ENCODE data around the gene TP53BP2. TPM values are rescaled to one million over a fixed set of nuclear protein-coding genes. Genes with fewer than 3 reads are reported as not detected.
A peak's percentile ranks its signal among the peaks of the same experiment; 100 is the strongest.

Gene TP53BP2
- total RNA-seq, 2 donors from 2014 or later, result 54.6 to 58.1 TPM

DNA sequence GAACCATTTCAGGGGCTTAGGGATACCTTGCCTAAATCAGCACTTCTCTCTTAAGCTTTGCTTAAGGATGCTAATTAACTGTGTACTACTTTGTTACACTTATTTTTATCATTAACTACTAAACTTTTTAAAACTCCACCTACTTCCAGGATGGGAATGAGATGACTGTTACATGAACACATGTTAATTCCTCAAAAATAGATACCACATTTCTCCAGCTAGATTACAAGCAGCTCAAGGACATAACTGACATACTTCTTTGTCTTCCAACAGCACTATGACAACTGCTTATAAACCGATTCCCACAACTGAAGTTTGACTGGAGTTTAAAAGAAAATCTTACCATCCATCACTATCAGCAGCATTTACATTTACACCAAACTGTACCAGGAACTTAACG, 53.7 kb downstream of the TP53BP2 start:
- no peaks in the 10 kb centered on the region for H3K27me3 Mint-ChIP-seq (ENCODE audit: low read depth)
- H3K4me3 Mint-ChIP-seq, result no peak overlapping the region
- H3K9me3 Mint-ChIP-seq, result no peaks in the 10 kb centered on the region
- DNase-seq (no peak), ATAC-seq (replicated peaks in 1 of 2) (no peak)
- H3K4me1 Mint-ChIP-seq (ENCODE audit: low read depth), result no peaks in the 10 kb centered on the region
- H3K36me3 Mint-ChIP-seq (ENCODE audit: insufficient read depth in 2 of 2), result peaks cover 5 to 6% of the 10 kb centered on the region in 2 donors
- H3K27ac Mint-ChIP-seq, result no peak overlapping the region

DNA sequence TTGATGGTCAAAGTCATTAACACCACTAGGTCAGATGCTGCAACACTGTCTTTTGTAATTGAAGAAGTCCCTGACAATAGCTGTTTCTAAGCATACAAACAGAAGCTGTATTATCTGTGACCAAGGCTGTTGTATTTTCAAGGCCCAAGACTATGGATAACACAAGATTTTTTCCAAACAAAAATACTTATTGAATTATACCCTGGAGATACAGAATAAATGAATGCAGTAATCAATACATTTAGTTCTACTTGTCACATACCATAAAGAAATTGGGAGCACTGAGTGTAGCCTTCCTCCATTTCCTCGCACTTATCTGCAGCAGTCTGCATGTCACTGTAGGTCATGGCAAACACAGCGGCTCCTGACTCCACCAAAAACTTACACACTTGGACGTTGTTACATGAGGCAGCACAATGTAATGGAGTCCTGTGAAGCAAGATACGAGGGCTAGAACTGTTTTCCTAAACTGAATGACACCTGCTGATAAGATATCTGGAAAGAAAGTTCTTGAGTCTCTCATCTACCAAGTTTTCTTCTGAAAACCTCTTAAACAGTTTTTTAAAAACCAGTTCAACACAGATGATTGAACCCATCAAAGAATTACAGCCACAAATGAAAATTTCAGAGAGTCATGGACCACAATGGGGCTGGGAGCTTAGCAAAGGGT, 56.9 kb downstream of the TP53BP2 start:
- Mint-ChIP-seq H3K4me1 (ENCODE audit: low read depth) (no peaks in the 10 kb centered on the region), H3K27ac (peak overlapping the region; percentile 9), H3K27me3 (ENCODE audit: low read depth) (no peaks in the 10 kb centered on the region), H3K4me3 (no peak overlapping the region), H3K9me3 (no peaks in the 10 kb centered on the region), H3K36me3 (ENCODE audit: insufficient read depth in 2 of 2) (peaks cover 5 to 9% of the 10 kb centered on the region in 2 donors)
- ATAC-seq (replicated peaks in 1 of 2) (no peak), DNase-seq (no peak)

DNA sequence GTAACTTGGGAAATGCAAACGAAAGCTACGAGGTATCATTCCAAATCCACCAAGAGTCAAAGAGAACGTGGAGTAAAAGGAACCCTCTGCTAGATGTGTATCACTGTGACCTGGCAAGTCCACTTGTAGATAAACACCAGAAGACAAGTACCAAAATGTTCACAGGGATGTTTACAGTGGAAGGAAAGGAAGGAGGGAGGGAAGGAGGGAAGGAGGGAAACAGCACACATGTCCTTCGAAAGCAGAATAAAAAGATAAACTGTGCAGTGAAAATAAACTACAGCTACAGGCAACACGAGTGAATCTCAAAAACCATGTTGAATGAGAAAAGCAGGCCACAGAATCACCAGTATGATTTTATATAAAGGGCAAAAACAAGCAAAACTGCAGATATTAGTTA, 59.9 kb downstream of the TP53BP2 start:
- H3K27ac Mint-ChIP-seq, result peak overlapping the region; percentile 73
- no peaks in the 10 kb centered on the region for H3K4me1 Mint-ChIP-seq (ENCODE audit: low read depth)
- no peak for DNase-seq
- no peaks in the 10 kb centered on the region for H3K9me3 Mint-ChIP-seq
- peaks cover 4 to 13% of the 10 kb centered on the region in 2 donors for H3K36me3 Mint-ChIP-seq (ENCODE audit: insufficient read depth in 2 of 2)
- ATAC-seq (replicated peaks in 1 of 2), result no peak
- no peak overlapping the region for H3K4me3 Mint-ChIP-seq
- H3K27me3 Mint-ChIP-seq (ENCODE audit: low read depth), result no peaks in the 10 kb centered on the region

DNA sequence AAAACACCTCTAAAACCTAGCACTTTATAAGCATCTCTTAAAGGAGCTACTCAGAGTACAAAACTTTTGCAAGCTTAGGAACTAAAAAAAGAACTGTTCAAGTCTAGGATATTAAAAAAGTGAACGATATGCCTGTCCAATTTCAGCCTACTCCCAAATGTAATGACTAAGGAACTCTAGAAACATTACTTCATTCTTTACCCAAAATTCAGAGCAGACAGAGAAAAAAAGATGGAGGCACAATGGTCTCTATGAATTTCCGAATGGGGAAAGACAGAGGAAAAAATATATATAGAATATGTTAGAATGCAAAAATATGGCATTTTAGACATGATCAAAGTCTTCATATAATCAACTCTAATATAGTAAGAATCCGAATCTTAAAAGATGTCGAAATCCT, 61.2 kb downstream of the TP53BP2 start:
- ATAC-seq (replicated peaks in 1 of 2) (no peak), DNase-seq (no peak)
- Mint-ChIP-seq H3K36me3 (ENCODE audit: insufficient read depth in 2 of 2) (peaks cover 4 to 18% of the 10 kb centered on the region in 2 donors), H3K27ac (peak overlapping the region; percentile 74), H3K27me3 (ENCODE audit: low read depth) (no peaks in the 10 kb centered on the region), H3K4me1 (ENCODE audit: low read depth) (no peaks in the 10 kb centered on the region), H3K9me3 (no peaks in the 10 kb centered on the region), H3K4me3 (no peak overlapping the region)

DNA sequence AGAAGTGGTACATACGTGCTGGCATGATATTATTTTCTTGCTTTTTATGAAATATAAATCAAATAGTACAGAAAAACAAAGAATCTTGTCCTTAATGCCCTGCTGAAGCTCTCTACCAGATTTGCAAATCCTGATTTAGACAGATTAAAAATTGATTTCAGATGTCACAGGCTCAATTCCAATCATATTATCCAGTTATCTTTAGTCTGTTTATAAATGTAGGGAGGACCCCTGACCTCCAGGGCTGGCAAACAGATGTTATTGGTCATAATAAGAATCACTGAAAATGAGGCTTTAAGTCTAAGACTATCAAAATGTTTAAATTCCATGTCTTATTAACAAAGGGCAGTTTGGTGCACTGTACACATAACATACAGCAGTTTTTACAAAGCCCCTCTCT, 62.1 kb downstream of the TP53BP2 start:
- H3K27me3 Mint-ChIP-seq (ENCODE audit: low read depth), result no peaks in the 10 kb centered on the region
- H3K4me1 Mint-ChIP-seq (ENCODE audit: low read depth), result no peaks in the 10 kb centered on the region

DNA sequence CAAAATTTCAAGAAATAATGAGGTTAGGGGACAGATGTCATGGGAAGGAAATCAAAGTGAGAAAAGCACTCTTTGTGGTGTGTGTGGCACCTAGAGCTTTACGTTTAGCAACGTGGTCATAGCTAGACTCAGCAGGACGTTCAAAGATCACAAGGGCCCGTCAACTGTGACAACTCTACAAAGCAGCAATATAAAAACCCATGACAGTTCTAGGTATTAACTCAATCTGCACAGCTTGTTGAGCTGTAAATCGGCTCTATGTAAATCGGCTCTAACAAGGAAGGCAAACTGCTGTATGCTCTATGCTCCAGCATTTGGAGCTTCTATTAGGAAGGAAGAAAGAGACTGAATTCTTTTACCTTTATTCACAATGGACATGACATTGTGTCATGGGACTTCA, 64.8 kb downstream of the TP53BP2 start:
- no peak for DNase-seq
- Mint-ChIP-seq H3K27me3 (ENCODE audit: low read depth) (no peaks in the 10 kb centered on the region), H3K4me1 (ENCODE audit: low read depth) (peaks cover 12% of the 10 kb centered on the region), H3K4me3 (no peak overlapping the region), H3K9me3 (no peaks in the 10 kb centered on the region), H3K36me3 (ENCODE audit: insufficient read depth in 2 of 2) (peaks cover 9 to 29% of the 10 kb centered on the region in 2 donors), H3K27ac (peak overlapping the region; percentile 77)
- ATAC-seq (replicated peaks in 1 of 2), result no peak

More for the DNA sequence above, 62.1 kb downstream of the TP53BP2 start:
- ATAC-seq (replicated peaks in 1 of 2) (no peak), DNase-seq (no peak)
- H3K36me3 Mint-ChIP-seq (ENCODE audit: insufficient read depth in 2 of 2), result peaks cover 6 to 25% of the 10 kb centered on the region in 2 donors
- no peaks in the 10 kb centered on the region for H3K9me3 Mint-ChIP-seq
- peak overlapping the region; percentile 62 for H3K27ac Mint-ChIP-seq
- no peak overlapping the region for H3K4me3 Mint-ChIP-seq

DNA sequence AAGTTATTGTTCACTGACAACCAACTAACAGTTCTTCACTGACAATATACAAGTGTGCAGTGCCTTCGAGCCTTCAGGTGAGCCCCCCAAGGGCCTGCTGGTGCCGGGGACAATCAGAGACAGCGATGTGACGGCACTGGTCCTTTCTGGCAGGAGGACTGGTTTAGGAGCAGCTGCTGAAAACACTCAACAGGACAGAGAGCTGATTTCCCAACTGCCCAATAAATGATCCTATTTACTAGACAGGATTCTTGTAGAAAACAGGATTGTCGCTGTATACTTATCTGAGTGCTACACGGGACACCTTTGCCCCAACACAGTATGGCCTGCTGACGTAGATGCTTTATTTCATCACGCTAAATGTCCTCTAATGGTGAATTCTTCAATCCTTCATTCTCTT, 65.4 kb downstream of the TP53BP2 start:
- Mint-ChIP-seq H3K27me3 (ENCODE audit: low read depth) (no peaks in the 10 kb centered on the region), H3K27ac (peak overlapping the region; percentile 77), H3K4me3 (no peak overlapping the region), H3K36me3 (ENCODE audit: insufficient read depth in 2 of 2) (peaks cover 10 to 29% of the 10 kb centered on the region in 2 donors), H3K9me3 (no peaks in the 10 kb centered on the region), H3K4me1 (ENCODE audit: low read depth) (peaks cover 16% of the 10 kb centered on the region)
- no peak for ATAC-seq (replicated peaks in 1 of 2)
- no peak for DNase-seq

DNA sequence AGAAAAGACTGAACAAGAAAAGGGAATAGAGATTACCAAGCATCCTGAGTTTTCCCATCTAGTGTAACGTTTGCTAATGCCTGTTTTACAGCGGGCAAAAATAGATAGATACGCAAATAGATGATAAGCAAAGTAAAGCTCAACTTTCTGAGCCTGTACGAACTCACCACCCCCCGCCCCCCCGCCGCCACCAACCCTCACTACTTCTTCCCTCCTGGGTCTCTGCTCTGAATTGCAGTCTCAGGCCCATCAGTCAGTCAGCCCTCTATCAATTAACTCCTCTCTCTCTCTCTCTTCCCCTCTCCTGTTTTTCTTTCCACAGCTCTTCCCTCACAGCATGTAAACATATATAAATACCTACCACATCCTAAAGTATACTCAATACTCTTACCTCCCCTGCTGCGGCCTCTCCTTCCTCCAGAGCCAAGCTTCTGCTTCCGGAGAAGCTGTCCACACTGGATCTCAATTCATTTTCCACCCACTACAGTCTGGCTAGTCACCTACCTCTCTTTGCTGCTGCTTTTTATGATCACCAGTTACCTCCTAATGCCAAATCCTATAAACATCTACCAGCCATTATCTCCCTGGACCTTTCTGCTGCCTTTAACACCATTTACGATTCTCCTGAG, 68.8 kb downstream of the TP53BP2 start:
- peak overlapping the region; percentile 1 for H3K27ac Mint-ChIP-seq
- no peaks in the 10 kb centered on the region for H3K9me3 Mint-ChIP-seq
- ATAC-seq (replicated peaks in 1 of 2) (no peak), DNase-seq (no peak)
- peaks cover 11 to 27% of the 10 kb centered on the region in 2 donors for H3K36me3 Mint-ChIP-seq (ENCODE audit: insufficient read depth in 2 of 2)
- peaks cover 36% of the 10 kb centered on the region for H3K4me1 Mint-ChIP-seq (ENCODE audit: low read depth)
- no peak overlapping the region for H3K4me3 Mint-ChIP-seq
- no peaks in the 10 kb centered on the region for H3K27me3 Mint-ChIP-seq (ENCODE audit: low read depth)

DNA sequence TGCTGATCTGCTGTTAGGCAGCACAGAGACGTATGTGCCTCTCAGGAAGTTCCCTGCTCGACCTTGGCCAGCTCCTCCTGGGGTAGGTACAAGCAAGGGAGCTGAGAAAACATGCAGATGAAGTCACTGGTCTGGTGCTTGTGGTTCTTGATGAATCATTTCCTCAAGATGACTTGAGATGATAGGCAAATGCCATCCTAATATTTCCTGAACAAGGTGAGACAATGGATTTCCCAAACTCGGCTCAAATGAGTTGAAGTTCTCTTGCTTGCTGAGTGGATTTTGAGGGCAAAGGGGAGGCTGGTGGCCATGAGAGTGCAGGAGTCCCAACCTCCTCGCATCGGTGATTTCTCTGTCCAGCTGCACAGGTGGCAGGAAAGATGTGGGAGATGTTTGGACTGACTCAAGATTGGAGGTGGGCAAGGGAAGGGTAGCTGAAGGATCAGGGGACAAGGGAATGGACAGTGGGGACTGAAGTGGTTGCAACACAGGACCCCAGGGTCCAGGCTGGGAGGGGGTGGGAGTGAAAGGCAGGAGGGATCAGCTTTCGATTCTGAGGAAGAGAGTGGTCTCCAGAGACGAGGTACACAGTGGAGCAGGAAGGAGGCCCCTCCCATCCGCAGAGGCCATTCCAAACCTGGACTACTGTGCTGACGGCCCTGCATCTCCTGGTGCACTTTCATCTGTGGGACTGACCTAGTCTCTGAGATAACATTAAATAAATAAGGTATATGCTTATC, 69.5 kb downstream of the TP53BP2 start:
- Mint-ChIP-seq H3K27ac (peak overlapping the region; percentile 35), H3K27me3 (ENCODE audit: low read depth) (no peaks in the 10 kb centered on the region), H3K4me1 (ENCODE audit: low read depth) (peaks cover 40% of the 10 kb centered on the region), H3K9me3 (no peaks in the 10 kb centered on the region), H3K36me3 (ENCODE audit: insufficient read depth in 2 of 2) (peaks cover 12 to 27% of the 10 kb centered on the region in 2 donors), H3K4me3 (peak overlapping the region; percentile 14 to 64)
- DNase-seq (peak; percentile 47 to 58), ATAC-seq (replicated peaks in 1 of 2) (peak; percentile 87 to 90)

DNA sequence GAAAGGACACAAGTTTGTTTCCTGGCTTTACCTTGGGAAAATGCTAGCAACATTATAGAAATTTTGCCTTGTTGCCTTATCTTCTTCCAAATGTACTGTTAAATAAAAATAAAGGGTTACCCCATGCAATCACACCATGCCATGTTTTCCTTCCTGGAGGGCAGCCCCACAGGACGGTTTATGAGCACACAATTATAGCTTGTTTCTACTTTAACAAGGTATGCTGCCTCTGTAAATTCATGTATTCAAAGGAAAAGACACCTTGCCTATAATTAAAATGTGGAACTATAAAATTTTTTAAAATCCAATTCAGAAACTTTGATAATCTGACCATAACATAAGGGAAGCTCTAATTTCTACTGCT, 70.1 kb downstream of the TP53BP2 start:
- Mint-ChIP-seq H3K4me3 (peak overlapping the region; percentile 14 to 64), H3K9me3 (no peaks in the 10 kb centered on the region), H3K27me3 (ENCODE audit: low read depth) (no peaks in the 10 kb centered on the region), H3K36me3 (ENCODE audit: insufficient read depth in 2 of 2) (peaks cover 12 to 27% of the 10 kb centered on the region in 2 donors), H3K27ac (peak overlapping the region; percentile 35), H3K4me1 (ENCODE audit: low read depth) (peaks cover 41% of the 10 kb centered on the region)
- ATAC-seq (replicated peaks in 1 of 2) (no peak), DNase-seq (no peak)

DNA sequence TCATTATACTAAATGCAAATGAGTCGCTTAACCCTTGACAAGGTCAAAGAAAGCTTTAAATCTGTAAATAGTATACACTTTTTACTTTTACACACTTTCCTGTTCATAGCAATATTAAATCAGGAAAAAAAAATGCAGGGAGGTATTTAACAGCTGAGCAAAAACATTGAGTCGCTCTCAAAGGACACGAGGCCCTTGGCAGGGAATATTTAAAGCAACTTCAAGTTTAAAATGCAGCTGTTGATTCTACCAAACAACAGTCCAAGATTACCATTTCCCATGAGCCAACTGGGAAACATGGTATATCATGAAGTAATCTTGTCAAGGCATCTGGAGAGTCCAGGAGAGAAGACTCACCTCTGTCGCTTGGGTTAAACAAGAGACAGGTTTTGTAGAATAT, 70.7 kb downstream of the TP53BP2 start:
- H3K4me3 Mint-ChIP-seq, result no peak overlapping the region
- no peak for DNase-seq
- ATAC-seq (replicated peaks in 1 of 2), result no peak
- H3K4me1 Mint-ChIP-seq (ENCODE audit: low read depth), result peaks cover 41% of the 10 kb centered on the region
- H3K27ac Mint-ChIP-seq, result peak overlapping the region; percentile 62
- no peaks in the 10 kb centered on the region for H3K9me3 Mint-ChIP-seq
- peaks cover 12 to 24% of the 10 kb centered on the region in 2 donors for H3K36me3 Mint-ChIP-seq (ENCODE audit: insufficient read depth in 2 of 2)
- H3K27me3 Mint-ChIP-seq (ENCODE audit: low read depth), result no peaks in the 10 kb centered on the region

DNA sequence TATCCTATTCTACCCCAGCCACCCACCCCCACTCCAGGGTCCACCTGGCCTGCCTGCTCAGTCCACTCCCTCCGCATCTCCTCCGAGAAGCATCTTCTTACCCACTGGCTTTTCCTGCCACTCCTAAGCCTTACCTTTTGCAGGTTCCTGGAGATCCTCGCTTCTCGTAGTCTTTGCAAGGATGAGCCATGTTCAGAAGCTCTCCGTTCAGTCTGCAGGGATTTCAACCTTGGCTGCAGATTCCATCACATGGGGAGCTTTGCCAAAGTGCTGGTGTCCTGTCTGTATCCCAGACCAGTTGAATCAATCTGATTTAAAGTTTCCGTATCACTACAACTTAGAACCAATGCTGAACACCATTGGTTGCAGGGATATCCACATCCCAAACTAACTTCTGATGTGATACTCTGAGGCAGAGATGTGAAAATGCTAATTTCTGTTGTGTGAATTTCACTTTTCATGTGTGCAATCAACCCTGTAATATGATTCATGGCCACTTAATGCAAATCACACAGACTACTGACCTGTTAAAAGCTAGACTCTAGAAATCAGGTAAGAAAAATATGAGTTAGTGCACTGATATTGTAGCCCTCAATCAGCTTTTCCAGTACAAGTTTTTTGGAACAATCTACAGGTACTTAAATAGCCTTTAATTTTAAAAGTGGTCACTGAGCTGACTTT, 71.5 kb downstream of the TP53BP2 start:
- Mint-ChIP-seq H3K4me3 (no peak overlapping the region), H3K4me1 (ENCODE audit: low read depth) (peaks cover 41% of the 10 kb centered on the region), H3K9me3 (no peaks in the 10 kb centered on the region), H3K27me3 (ENCODE audit: low read depth) (no peaks in the 10 kb centered on the region), H3K27ac (peak overlapping the region; percentile 62), H3K36me3 (ENCODE audit: insufficient read depth in 2 of 2) (peaks cover 12 to 29% of the 10 kb centered on the region in 2 donors)
- no peak for DNase-seq
- ATAC-seq (replicated peaks in 1 of 2), result no peak

DNA sequence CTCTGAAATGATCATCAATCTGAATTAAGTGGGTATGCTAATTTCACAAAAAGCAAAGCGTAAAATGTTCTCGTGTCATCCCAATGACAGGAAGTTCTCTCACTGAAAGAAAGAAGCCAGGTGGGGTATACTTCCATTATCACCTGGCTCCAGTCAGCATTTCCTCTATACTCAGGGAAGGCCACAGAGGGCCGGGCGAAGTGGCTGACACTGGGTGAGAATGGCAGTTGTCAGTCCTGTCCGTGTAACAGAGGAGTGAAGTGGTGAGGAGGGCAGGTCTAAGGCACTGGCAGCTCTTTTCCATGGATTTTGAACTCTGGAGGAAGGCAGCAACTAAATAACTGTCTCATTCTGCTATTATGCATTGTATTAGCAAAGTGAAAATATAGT, 73.0 kb downstream of the TP53BP2 start:
- DNase-seq (no peak), ATAC-seq (replicated peaks in 1 of 2) (no peak)
- Mint-ChIP-seq H3K9me3 (no peaks in the 10 kb centered on the region), H3K36me3 (ENCODE audit: insufficient read depth in 2 of 2) (peaks cover 14 to 27% of the 10 kb centered on the region in 2 donors), H3K27ac (peak overlapping the region; percentile 14), H3K4me3 (no peak overlapping the region), H3K4me1 (ENCODE audit: low read depth) (peaks cover 41% of the 10 kb centered on the region), H3K27me3 (ENCODE audit: low read depth) (no peaks in the 10 kb centered on the region)

Measured in activated T-cell treated with anti-CD3 and anti-CD28 coated beads, Interleukin-2, amount 50 U/mL, for 72 hours (primary cell).